ENCODE results near the gene LANCL3.

- TF ChIP-seq, protein P1, sequence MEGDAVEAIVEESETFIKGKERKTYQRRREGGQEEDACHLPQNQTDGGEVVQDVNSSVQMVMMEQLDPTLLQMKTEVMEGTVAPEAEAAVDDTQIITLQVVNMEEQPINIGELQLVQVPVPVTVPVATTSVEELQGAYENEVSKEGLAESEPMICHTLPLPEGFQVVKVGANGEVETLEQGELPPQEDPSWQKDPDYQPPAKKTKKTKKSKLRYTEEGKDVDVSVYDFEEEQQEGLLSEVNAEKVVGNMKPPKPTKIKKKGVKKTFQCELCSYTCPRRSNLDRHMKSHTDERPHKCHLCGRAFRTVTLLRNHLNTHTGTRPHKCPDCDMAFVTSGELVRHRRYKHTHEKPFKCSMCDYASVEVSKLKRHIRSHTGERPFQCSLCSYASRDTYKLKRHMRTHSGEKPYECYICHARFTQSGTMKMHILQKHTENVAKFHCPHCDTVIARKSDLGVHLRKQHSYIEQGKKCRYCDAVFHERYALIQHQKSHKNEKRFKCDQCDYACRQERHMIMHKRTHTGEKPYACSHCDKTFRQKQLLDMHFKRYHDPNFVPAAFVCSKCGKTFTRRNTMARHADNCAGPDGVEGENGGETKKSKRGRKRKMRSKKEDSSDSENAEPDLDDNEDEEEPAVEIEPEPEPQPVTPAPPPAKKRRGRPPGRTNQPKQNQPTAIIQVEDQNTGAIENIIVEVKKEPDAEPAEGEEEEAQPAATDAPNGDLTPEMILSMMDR (IDR thresholded peaks at IDR 0.05) = no peak
- TF ChIP-seq EP300 (IDR thresholded peaks at IDR 0.05; ENCODE audit: low read depth) = no peak
- no peak for TF ChIP-seq POLR2AphosphoS5 (IDR thresholded peaks at IDR 0.05)
Measured at GRCh38 chrX:37578045-37578444, 6.6 kb downstream of the LANCL3 start.
